CD4-positive, alpha-beta T cell treated with Interleukin-6 for 4 hours (primary cell): ENCODE measurements around the gene ATP13A2.

Experiments used
- DNase-seq: peaks from one replicate; pipeline ENCODE4 v3.0.0-alpha.2; 2020; ENCODE audit warnings: mixed read lengths

ATP13A2 gene

GRCh38 chr1:17011439-17012307 lies at the start of gene ATP13A2:
TSS of gene ATP13A2 (minus strand) at chr1:17011928. CDS start at chr1:17011738, 190 bp downstream.
- peak; percentile 92 for DNase-seq

- no peak for DNase-seq
Measured at GRCh38 chr1:17061486-17061885, 49.8 kb upstream of the ATP13A2 start.

- DNase-seq, result no peak
Measured at GRCh38 chr1:17060306-17060749, 48.6 kb upstream of the ATP13A2 start.

GRCh38 chr1:17059391-17060305 lies 47.9 kb upstream of the ATP13A2 start:
- peak; percentile 35 for DNase-seq

- DNase-seq, result no peak
Measured at GRCh38 chr1:17056551-17056950, 44.8 kb upstream of the ATP13A2 start.

GRCh38 chr1:17055801-17056200 lies 44.1 kb upstream of the ATP13A2 start:
- DNase-seq, result no peak

- DNase-seq, result peak; percentile 98
Measured at GRCh38 chr1:17053685-17054410, 42.1 kb upstream of the ATP13A2 start, which contains the start of gene SDHB. TSS of gene SDHB (minus strand) at chr1:17054032. CDS start at chr1:17054019, 13 bp downstream.

GRCh38 chr1:17053086-17053684 lies 41.5 kb upstream of the ATP13A2 start:
- no peak for DNase-seq

GRCh38 chr1:17052641-17053040 lies 40.9 kb upstream of the ATP13A2 start:
- DNase-seq, result no peak

- DNase-seq, result no peak
Measured at GRCh38 chr1:17052038-17052437, 40.3 kb upstream of the ATP13A2 start.

- no peak for DNase-seq
Measured at GRCh38 chr1:17047924-17048323, 36.2 kb upstream of the ATP13A2 start.

GRCh38 chr1:17046334-17046657 lies 34.6 kb upstream of the ATP13A2 start:
- no peak for DNase-seq

- no peak for DNase-seq
Measured at GRCh38 chr1:17045634-17046333, 34.1 kb upstream of the ATP13A2 start.

GRCh38 chr1:17045150-17045549 lies 33.4 kb upstream of the ATP13A2 start:
- DNase-seq, result no peak

- DNase-seq, result no peak
Measured at GRCh38 chr1:17043676-17044075, 31.9 kb upstream of the ATP13A2 start.

- DNase-seq, result no peak
Measured at GRCh38 chr1:17040135-17040534, 28.4 kb upstream of the ATP13A2 start.

- DNase-seq, result no peak
Measured at GRCh38 chr1:17039522-17039921, 27.8 kb upstream of the ATP13A2 start.

GRCh38 chr1:17033481-17033880 lies 21.8 kb upstream of the ATP13A2 start:
- no peak for DNase-seq

GRCh38 chr1:17032741-17033140 lies 21.0 kb upstream of the ATP13A2 start:
- DNase-seq, result no peak

GRCh38 chr1:17031436-17031835 lies 19.7 kb upstream of the ATP13A2 start:
- DNase-seq, result no peak

- DNase-seq, result no peak
Measured at GRCh38 chr1:17030206-17030605, 18.5 kb upstream of the ATP13A2 start.

GRCh38 chr1:17028662-17029188 lies 17.0 kb upstream of the ATP13A2 start:
- no peak for DNase-seq
